H9 (cell line): ENCODE results near the gene KHK. TPM values are rescaled to one million over a fixed set of nuclear protein-coding genes. Genes with fewer than 3 reads are reported as not detected.

Source experiments
- DNase-seq: peaks from one replicate; pipeline ENCODE4 v3.0.0-alpha.2; 2017
- H2AFZ ChIP-seq: one replicate; pipeline ENCODE4 v1.6.1; 2013; ENCODE audit warnings: mild to moderate bottlenecking, low read length, control low read depth, moderate library complexity
- H2AK5ac ChIP-seq: 2 replicates; pipeline ENCODE4 v1.6.1; 2013; ENCODE audit warnings: low read length, control low read depth, mixed read lengths; ENCODE audit not compliant: insufficient read length
- H2BK120ac ChIP-seq: one replicate; pipeline ENCODE4 v1.6.1; 2013; ENCODE audit warnings: low read depth, mild to moderate bottlenecking, low read length, control low read depth, inconsistent platforms; ENCODE audit not compliant: poor library complexity, severe bottlenecking
- H2BK12ac ChIP-seq: 2 replicates; pipeline ENCODE4 v1.6.1; 2013; ENCODE audit warnings: low read length, control low read depth, mixed read lengths, low read depth; ENCODE audit not compliant: insufficient read length
- H2BK15ac ChIP-seq: 2 replicates; pipeline ENCODE4 v1.6.1; 2013; ENCODE audit warnings: low read depth, low read length, control low read depth
- H2BK20ac ChIP-seq: one replicate; pipeline ENCODE4 v1.6.1; 2013; ENCODE audit warnings: low read depth, mild to moderate bottlenecking, low read length, control low read depth, inconsistent platforms; ENCODE audit not compliant: poor library complexity, severe bottlenecking
- H2BK5ac ChIP-seq: 2 replicates; pipeline ENCODE4 v1.6.1; 2013; ENCODE audit warnings: low read length, control low read depth, mixed read lengths; ENCODE audit not compliant: insufficient read length
- H3K14ac ChIP-seq: 2 replicates; pipeline ENCODE4 v1.6.1; 2013; ENCODE audit warnings: low read length, control low read depth; ENCODE audit not compliant: insufficient read depth
- H3K18ac ChIP-seq: 2 replicates; pipeline ENCODE4 v1.6.1; 2013; ENCODE audit warnings: low read depth, mild to moderate bottlenecking, mixed read lengths, low read length, control low read depth; ENCODE audit not compliant: insufficient read length
- H3K23ac ChIP-seq: 2 replicates; pipeline ENCODE4 v1.6.1; 2013; ENCODE audit warnings: low read length, control low read depth, mixed read lengths, low read depth; ENCODE audit not compliant: insufficient read length
- H3K23me2 ChIP-seq: 2 replicates; pipeline ENCODE4 v1.6.1; 2013; ENCODE audit warnings: low read depth, mild to moderate bottlenecking, mixed read lengths, low read length, control low read depth; ENCODE audit not compliant: insufficient read length, poor library complexity, severe bottlenecking
- H3K27ac ChIP-seq: 2 replicates; pipeline ENCODE4 v1.5.1; 2013; ENCODE audit warnings: low read length, control low read depth, mixed read lengths, low read depth; ENCODE audit not compliant: insufficient read length
- H3K27me3 ChIP-seq: 2 replicates; pipeline ENCODE4 v1.6.1; 2013; ENCODE audit warnings: low read length, control low read depth, inconsistent platforms; ENCODE audit not compliant: insufficient read depth
- H3K4ac ChIP-seq: 2 replicates; pipeline ENCODE4 v1.6.1; 2013; ENCODE audit warnings: low read depth, mild to moderate bottlenecking, control low read depth, inconsistent platforms, low read length, moderate library complexity
- H3K4me1 ChIP-seq: 2 replicates; pipeline ENCODE4 v1.6.1; 2013; ENCODE audit warnings: low read length, control low read depth, inconsistent platforms; ENCODE audit not compliant: insufficient read depth
- H3K4me2 ChIP-seq: 2 replicates; pipeline ENCODE4 v1.6.1; 2013; ENCODE audit warnings: low read length, control low read depth, mixed read lengths; ENCODE audit not compliant: insufficient read length, insufficient read depth
- H3K56ac ChIP-seq: 2 replicates; pipeline ENCODE4 v1.6.1; 2013; ENCODE audit warnings: low read depth, mild to moderate bottlenecking, mixed read lengths, low read length, control low read depth; ENCODE audit not compliant: insufficient read length
- H3K79me1 ChIP-seq: 2 replicates; pipeline ENCODE4 v1.6.1; 2013; ENCODE audit warnings: low read depth, mild to moderate bottlenecking, moderate library complexity, low read length, control low read depth, inconsistent platforms; ENCODE audit not compliant: insufficient read depth, poor library complexity, severe bottlenecking
- H3K79me2 ChIP-seq: 2 replicates; pipeline ENCODE4 v1.6.1; 2013; ENCODE audit warnings: low read length, control low read depth, inconsistent platforms; ENCODE audit not compliant: insufficient read depth
- H3K9ac ChIP-seq: 2 replicates; pipeline ENCODE4 v1.6.1; 2013; ENCODE audit warnings: low read length, control low read depth, mixed read lengths; ENCODE audit not compliant: insufficient read length; ENCODE audit errors: extremely low read depth
- H3K9me3 ChIP-seq: one replicate; pipeline ENCODE4 v1.6.1; 2013; ENCODE audit warnings: low read depth, low read length, inconsistent platforms; ENCODE audit not compliant: control insufficient read depth
- H3T11ph ChIP-seq: one replicate; pipeline ENCODE4 v1.6.1; 2013; ENCODE audit warnings: mild to moderate bottlenecking, low read length, control low read depth, inconsistent platforms
- H4K20me1 ChIP-seq: one replicate; pipeline ENCODE4 v1.6.1; 2013; ENCODE audit not compliant: control insufficient read depth, insufficient read length, insufficient read depth
- H4K5ac ChIP-seq: 2 replicates; pipeline ENCODE4 v1.6.1; 2013; ENCODE audit warnings: low read depth, mild to moderate bottlenecking, mixed read lengths, low read length, control low read depth; ENCODE audit not compliant: insufficient read length
- H4K8ac ChIP-seq: replicated peaks from 2 replicates; pipeline ENCODE4 v1.6.1; 2013; ENCODE audit warnings: low read length, control low read depth, mixed read lengths, low read depth; ENCODE audit not compliant: insufficient read length
- H4K91ac ChIP-seq: 2 replicates; pipeline ENCODE4 v1.6.1; 2013; ENCODE audit warnings: low read depth, mild to moderate bottlenecking, moderate library complexity, mixed read lengths, low read length, control low read depth; ENCODE audit not compliant: insufficient read length
- H3K27ac Mint-ChIP-seq, 3 experiments: 2 replicates in 2 of 3; 3 replicates in 1 of 3; pipeline ENCODE4 v1.8.0; 2020 to 2021; ENCODE audit warnings: mixed read lengths in 3 of 3, mild to moderate bottlenecking in 1 of 3, moderate library complexity in 1 of 3
- H3K27me3 Mint-ChIP-seq: 2 replicates; pipeline ENCODE4 v1.8.0; 2021; ENCODE audit warnings: low read depth, mild to moderate bottlenecking, moderate library complexity, mixed read lengths
- H3K36me3 Mint-ChIP-seq, 3 experiments: 2 replicates in 2 of 3; 3 replicates in 1 of 3; pipeline ENCODE4 v1.8.0; 2020 to 2021; ENCODE audit warnings: low read depth in 3 of 3, mixed read lengths in 3 of 3; ENCODE audit not compliant: insufficient read depth in 1 of 3
- H3K4me1 Mint-ChIP-seq, 2 experiments: 2 replicates each; pipeline ENCODE4 v1.8.0; 2020; ENCODE audit warnings: mixed read lengths in 2 of 2
- H3K4me3 Mint-ChIP-seq, 2 experiments: 2 replicates in 1 of 2; 3 replicates in 1 of 2; pipeline ENCODE4 v1.8.0; 2020 to 2021; ENCODE audit warnings: mild to moderate bottlenecking in 2 of 2, mixed read lengths in 2 of 2, moderate library complexity in 1 of 2
- H3K9me3 Mint-ChIP-seq, 2 experiments: 2 replicates in 1 of 2; 3 replicates in 1 of 2; pipeline ENCODE4 v1.8.0; 2020; ENCODE audit warnings: mild to moderate bottlenecking in 2 of 2, mixed read lengths in 2 of 2, moderate library complexity in 1 of 2
- WGBS: extraction: QIAGEN DNeasy Blood & Tissue Kit; methylation state at CpG from one replicate; pipeline ENCODE4 v1.1.7; 2013; ENCODE audit warnings: missing lambda C conversion rate, low lambda C conversion rate, mixed read lengths; ENCODE audit not compliant: insufficient read length; ENCODE audit errors: extremely low coverage; 5-methylcytosine and 5-hydroxymethylcytosine counted together
- total RNA-seq: library from RNA; stranded (reverse); gene quantifications from 2 replicates; pipeline ENCODE4 v1.2.1, GENCODE V29; 2021
- TF ChIP-seq, protein P1 (sequence below): fragments of 200-600 bp; sonication (generic); conservative IDR thresholded peaks from 3 replicates; pipeline ENCODE4 v1.8.0; 2021; ENCODE audit warnings: antibody characterized with exemption, mild to moderate bottlenecking

Gene KHK
- total RNA-seq, 1 experiment from 2014 or later: 12.1 TPM

DNA sequence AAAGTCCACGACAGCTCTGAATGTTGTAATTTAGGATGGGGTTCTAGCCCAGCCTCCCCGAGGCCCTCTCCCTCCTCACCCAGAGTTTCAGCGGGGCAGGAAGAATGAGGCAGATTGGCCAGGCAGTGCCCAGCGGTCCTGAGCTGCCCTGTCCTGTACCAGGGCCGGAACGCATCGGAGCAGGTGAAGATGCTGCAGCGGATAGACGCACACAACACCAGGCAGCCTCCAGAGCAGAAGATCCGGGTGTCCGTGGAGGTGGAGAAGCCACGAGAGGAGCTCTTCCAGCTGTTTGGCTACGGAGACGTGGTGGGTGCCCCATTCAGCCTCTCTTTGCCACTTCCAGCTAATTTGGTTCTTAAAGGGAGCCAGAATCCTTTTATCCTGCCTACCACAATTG is 10.8 kb downstream of the KHK start:
- no CpG with 5 or more reads among the region's 14 CpGs for WGBS
- H3K56ac ChIP-seq: no peak overlapping the region
- H3K9ac ChIP-seq: no peak overlapping the region
- no peak overlapping the region for H2BK15ac ChIP-seq
- H3K79me2 ChIP-seq: no peaks in the 10 kb centered on the region
- no peak overlapping the region for H2BK12ac ChIP-seq
- DNase-seq: no peak
- no peaks in the 10 kb centered on the region for H3K9me3 ChIP-seq
- TF ChIP-seq, protein P1, sequence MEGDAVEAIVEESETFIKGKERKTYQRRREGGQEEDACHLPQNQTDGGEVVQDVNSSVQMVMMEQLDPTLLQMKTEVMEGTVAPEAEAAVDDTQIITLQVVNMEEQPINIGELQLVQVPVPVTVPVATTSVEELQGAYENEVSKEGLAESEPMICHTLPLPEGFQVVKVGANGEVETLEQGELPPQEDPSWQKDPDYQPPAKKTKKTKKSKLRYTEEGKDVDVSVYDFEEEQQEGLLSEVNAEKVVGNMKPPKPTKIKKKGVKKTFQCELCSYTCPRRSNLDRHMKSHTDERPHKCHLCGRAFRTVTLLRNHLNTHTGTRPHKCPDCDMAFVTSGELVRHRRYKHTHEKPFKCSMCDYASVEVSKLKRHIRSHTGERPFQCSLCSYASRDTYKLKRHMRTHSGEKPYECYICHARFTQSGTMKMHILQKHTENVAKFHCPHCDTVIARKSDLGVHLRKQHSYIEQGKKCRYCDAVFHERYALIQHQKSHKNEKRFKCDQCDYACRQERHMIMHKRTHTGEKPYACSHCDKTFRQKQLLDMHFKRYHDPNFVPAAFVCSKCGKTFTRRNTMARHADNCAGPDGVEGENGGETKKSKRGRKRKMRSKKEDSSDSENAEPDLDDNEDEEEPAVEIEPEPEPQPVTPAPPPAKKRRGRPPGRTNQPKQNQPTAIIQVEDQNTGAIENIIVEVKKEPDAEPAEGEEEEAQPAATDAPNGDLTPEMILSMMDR: no peak
- H3K79me1 ChIP-seq: no peaks in the 10 kb centered on the region
- H3K27me3 ChIP-seq: no peaks in the 10 kb centered on the region
- no peaks in the 10 kb centered on the region; a peak in 1 of 5 replicates for H3K9me3 Mint-ChIP-seq
- no peak overlapping the region for H3K4ac ChIP-seq
- no peak overlapping the region for H4K91ac ChIP-seq
- H3K14ac ChIP-seq: no peak overlapping the region
- no peak overlapping the region for H2AFZ ChIP-seq
- H2BK20ac ChIP-seq: no peak overlapping the region
- H2BK5ac ChIP-seq: no peak overlapping the region
- H2BK120ac ChIP-seq: no peak overlapping the region
- peak overlapping the region in 1 of 3 experiments; percentile 91; a peak in 1 of 7 replicates for H3K27ac Mint-ChIP-seq
- no peak overlapping the region for H3T11ph ChIP-seq
- peaks cover 8 to 10% of the 10 kb centered on the region in 2 experiments for H3K4me1 Mint-ChIP-seq
- no peak overlapping the region for H4K5ac ChIP-seq
- H3K27ac ChIP-seq: no peak overlapping the region
- peaks cover 0 to 1% (median 0%) of the 10 kb centered on the region in 3 experiments; a peak in 4 of 7 replicates for H3K36me3 Mint-ChIP-seq
- H3K18ac ChIP-seq: no peak overlapping the region
- no peaks in the 10 kb centered on the region for H3K4me1 ChIP-seq
- H4K20me1 ChIP-seq: peaks cover 3% of the 10 kb centered on the region
- no peak overlapping the region for H4K8ac ChIP-seq
- H2AK5ac ChIP-seq: no peak overlapping the region
- peaks cover 2% of the 10 kb centered on the region; the same call in 1 of the 2 replicates for H3K27me3 Mint-ChIP-seq
- no peak overlapping the region for H3K23ac ChIP-seq
- H3K23me2 ChIP-seq: no peaks in the 10 kb centered on the region
- H3K4me3 Mint-ChIP-seq: no peak overlapping the region
- H3K4me2 ChIP-seq: no peak overlapping the region
